Gastrocnemius medialis (tissue), 4 donors: ENCODE measurements around the gene MSI2. TPM values are rescaled to one million over a fixed set of nuclear protein-coding genes. Genes with fewer than 3 reads are reported as not detected.

Source experiments
- ATAC-seq, 2 donors: fragments of 150-250 bp; one replicate each; pipeline ENCODE4 v1.9.1; 2016
- DNase-seq, 2 donors: peaks; one replicate each; pipeline ENCODE4 v3.0.0-alpha.2; 2019
- H3K27ac ChIP-seq, 4 donors: fragments of 200-600 bp; sonication (generic); 1 replicate in 1 of 4; 2 replicates in 3 of 4; pipeline ENCODE4 v1.5.1; 2016 to 2018; ENCODE audit warnings: mild to moderate bottlenecking in 2 of 4, moderate library complexity in 1 of 4
- H3K27me3 ChIP-seq, 3 donors: fragments of 200-600 bp; sonication (generic) in 2 of 3; 1 replicate in 1 of 3; 2 replicates in 2 of 3; pipeline versions ENCODE4 v1.5.1 to v1.6.0; 2016 to 2019; ENCODE audit warnings: mild to moderate bottlenecking in 1 of 3, moderate library complexity in 1 of 3
- H3K36me3 ChIP-seq, 2 donors: fragments of 200-600 bp; sonication (generic) in 1 of 2; one replicate each; pipeline ENCODE4 v1.5.1; 2017 to 2018
- H3K4me1 ChIP-seq, 2 donors: fragments of 200-600 bp; sonication (generic) in 1 of 2; one replicate each; pipeline ENCODE4 v1.5.1; 2016 to 2017; ENCODE audit warnings: mild to moderate bottlenecking in 2 of 2
- H3K4me3 ChIP-seq, 4 donors: fragments of 200-600 bp; sonication (generic) in 3 of 4; 1 replicate in 1 of 4; 2 replicates in 3 of 4; pipeline ENCODE4 v1.5.1; 2016 to 2019; ENCODE audit warnings: mild to moderate bottlenecking in 2 of 4
- H3K9me3 ChIP-seq, 3 donors: fragments of 200-600 bp; sonication (generic) in 2 of 3; 1 replicate in 1 of 3; 2 replicates in 2 of 3; pipeline ENCODE4 v1.5.1; 2016 to 2019
- CTCF ChIP-seq, 5 experiments: fragments of 450-650 bp in 3 of 5; fragments of 200-600 bp in 2 of 5; sonication (generic) in 2 of 5; IDR thresholded peaks in 4 of 5; conservative IDR thresholded peaks in 1 of 5; 1 replicate in 4 of 5; 2 replicates in 1 of 5; pipeline ENCODE4 v1.5.1; 2016 to 2019; ENCODE audit warnings: antibody characterized with exemption in 5 of 5, mild to moderate bottlenecking in 3 of 5, moderate library complexity in 3 of 5
- POLR2A ChIP-seq, 2 donors: fragments of 450-650 bp; IDR thresholded peaks; one replicate each; pipeline ENCODE4 v1.6.1; 2017; ENCODE audit warnings: antibody characterized with exemption in 2 of 2, mild to moderate bottlenecking in 2 of 2, moderate library complexity in 2 of 2
- in situ Hi-C, 4 donors: fragments of 200-750 bp; cut with MboI; loops; one replicate each; pipeline versions ENCODE4 v1.15.0 to v1.8.0; 2017; ENCODE audit warnings: low sequenced_read_pairs in 4 of 4
- intact Hi-C: fragments of 100-400 bp; cut with DNase I; formaldehyde crosslinking; loops from one replicate; pipeline ENCODE4 v1.15.1; 2023; ENCODE audit warnings: low total_unique reads
- total RNA-seq, 4 donors: library from RNA; depleted of rRNA; stranded (reverse); fragments of >200 nt; gene quantifications; one replicate each; pipeline versions ENCODE4 v1.1.0 to v1.2.3, GENCODE V29; 2016

Gene MSI2
- total RNA-seq, 4 donors from 2014 or later = 33.1 to 66.2 (median 48.5) TPM

- TF ChIP-seq POLR2A (IDR thresholded peaks at IDR 0.05) (no peak), CTCF (IDR thresholded peaks at IDR 0.05 in 4 of 5, conservative IDR thresholded peaks at IDR 0.05 in 1 of 5) (no peak)
- in situ Hi-C loops (loop anchor here in 2 of 4 donors (25.0 kb wide), 2 partner anchors 487 to 587 kb away; no protein-coding TSS in a partner anchor), intact Hi-C loops (no loop called here)
- DNase-seq (no peak), ATAC-seq (no peak)
- H3K4me1 ChIP-seq = peaks cover 8% of the 10 kb centered on the region in 2 donors
- H3K36me3 ChIP-seq = no peaks in the 10 kb centered on the region
- no peaks in the 10 kb centered on the region for H3K9me3 ChIP-seq
- H3K27me3 ChIP-seq = no peaks in the 10 kb centered on the region
- no peak overlapping the region for H3K4me3 ChIP-seq
- no peak overlapping the region for H3K27ac ChIP-seq
These were observed 468.4 kb downstream of the MSI2 start for GRCh38 chr17:57724729-57725125.

- no peaks in the 10 kb centered on the region for H3K27me3 ChIP-seq
- H3K4me1 ChIP-seq = peaks cover 8% of the 10 kb centered on the region in 2 donors
- intact Hi-C loops = no loop called here
- no peak overlapping the region for H3K4me3 ChIP-seq
- no peaks in the 10 kb centered on the region for H3K36me3 ChIP-seq
- TF ChIP-seq POLR2A (IDR thresholded peaks at IDR 0.05) = no peak
- no peak for TF ChIP-seq CTCF (IDR thresholded peaks at IDR 0.05 in 4 of 5, conservative IDR thresholded peaks at IDR 0.05 in 1 of 5)
- DNase-seq = no peak
- in situ Hi-C loops = loop anchor here in 2 of 4 donors (25.0 kb wide), 2 partner anchors 489 to 589 kb away; no protein-coding TSS in a partner anchor
- H3K9me3 ChIP-seq = no peaks in the 10 kb centered on the region
- no peak overlapping the region for H3K27ac ChIP-seq
- ATAC-seq = no peak
These were observed 470.0 kb downstream of the MSI2 start for GRCh38 chr17:57726213-57726790.

- Histone ChIP-seq H3K27ac (no peak overlapping the region), H3K4me3 (no peak overlapping the region), H3K36me3 (no peaks in the 10 kb centered on the region), H3K9me3 (no peaks in the 10 kb centered on the region), H3K27me3 (no peaks in the 10 kb centered on the region), H3K4me1 (peaks cover 9 to 11% of the 10 kb centered on the region in 2 donors)
- intact Hi-C loops (no loop called here), in situ Hi-C loops (loop anchor here in 2 of 4 donors (25.0 kb wide), 2 partner anchors 490 to 590 kb away; no protein-coding TSS in a partner anchor)
- TF ChIP-seq POLR2A (IDR thresholded peaks at IDR 0.05) = no peak
- no peak for TF ChIP-seq CTCF (IDR thresholded peaks at IDR 0.05 in 4 of 5, conservative IDR thresholded peaks at IDR 0.05 in 1 of 5)
- no peak for DNase-seq
- ATAC-seq = no peak
These were observed 470.5 kb downstream of the MSI2 start for GRCh38 chr17:57726838-57727237.

- H3K27ac ChIP-seq = no peak overlapping the region
- no peaks in the 10 kb centered on the region for H3K36me3 ChIP-seq
- no peaks in the 10 kb centered on the region for H3K27me3 ChIP-seq
- H3K4me1 ChIP-seq = peaks cover 8 to 13% of the 10 kb centered on the region in 2 donors
- in situ Hi-C loops = loop anchor here in 2 of 4 donors (25.0 kb wide), 2 partner anchors 490 to 590 kb away; no protein-coding TSS in a partner anchor
- H3K4me3 ChIP-seq = no peak overlapping the region
- TF ChIP-seq POLR2A (IDR thresholded peaks at IDR 0.05) (no peak), CTCF (IDR thresholded peaks at IDR 0.05 in 4 of 5, conservative IDR thresholded peaks at IDR 0.05 in 1 of 5) (no peak)
- H3K9me3 ChIP-seq = no peaks in the 10 kb centered on the region
- ATAC-seq (no peak), DNase-seq (no peak)
- intact Hi-C loops = no loop called here
These were observed 471.4 kb downstream of the MSI2 start for GRCh38 chr17:57727630-57728175.
